H1 (cell line): Measurements from ENCODE around the gene KLHL29. TPM values are rescaled to one million over a fixed set of nuclear protein-coding genes. Genes with fewer than 3 reads are reported as not detected.

Experiments
- CTCF ChIA-PET: fragments of 300-600 bp; sonication (Branson Sonifier 250); formaldehyde crosslinking; loops from one replicate; lab custom pipeline; 2021; ENCODE audit not compliant: partially characterized antibody; lab: Charles Lee
- POLR2A ChIA-PET: fragments of 300-600 bp; sonication (Branson Sonifier 250); formaldehyde crosslinking; loops from one replicate; lab custom pipeline; 2021; ENCODE audit warnings: inconsistent platforms; ENCODE audit not compliant: partially characterized antibody; lab: Charles Lee
- DNase-seq, 2 experiments: peaks; one replicate each; pipeline versions ENCODE4 v3.0.0 to v3.0.0-alpha.2; 2010 to 2022; ENCODE audit warnings: low spot score in 2 of 2, low read depth in 1 of 2, mixed read lengths in 1 of 2
- FAIRE-seq: peaks from 2 replicates; lab custom pipeline; 2011; peaks lifted over from hg19 to GRCh38; lab: Jason Lieb, UNC
- H2AFZ ChIP-seq: 2 replicates; pipeline ENCODE4 v1.8.1; 2012; ENCODE audit warnings: low read length, inconsistent platforms
- H2AK5ac ChIP-seq: 2 replicates; pipeline ENCODE4 v1.6.1; 2013; ENCODE audit warnings: low read depth, low read length
- H2BK120ac ChIP-seq: replicated peaks from 2 replicates; pipeline ENCODE3; 2013; ENCODE audit warnings: low read depth, low read length, inconsistent platforms
- H2BK12ac ChIP-seq: 2 replicates; pipeline ENCODE4 v1.6.1; 2013; ENCODE audit warnings: low read depth, low read length
- H2BK15ac ChIP-seq: 2 replicates; pipeline ENCODE4 v1.6.1; 2013; ENCODE audit warnings: low read length
- H2BK20ac ChIP-seq: 2 replicates; pipeline ENCODE4 v1.6.1; 2013; ENCODE audit warnings: low read length
- H2BK5ac ChIP-seq: 2 replicates; pipeline ENCODE4 v1.6.1; 2013; ENCODE audit warnings: low read depth, low read length
- H3K14ac ChIP-seq: 2 replicates; pipeline ENCODE4 v1.6.1; 2013; ENCODE audit warnings: inconsistent platforms; ENCODE audit not compliant: insufficient read length
- H3K18ac ChIP-seq: 2 replicates; pipeline ENCODE4 v1.6.1; 2013; ENCODE audit warnings: low read length; ENCODE audit errors: extremely low read depth
- H3K23ac ChIP-seq: 2 replicates; pipeline ENCODE4 v1.6.1; 2013; ENCODE audit warnings: inconsistent platforms; ENCODE audit not compliant: insufficient read length
- H3K23me2 ChIP-seq: 2 replicates; pipeline ENCODE4 v1.6.1; 2013; ENCODE audit warnings: low read depth, low read length
- H3K27ac ChIP-seq: 2 replicates; pipeline ENCODE4 v1.6.1; 2011; ENCODE audit warnings: low read depth, low read length, inconsistent platforms
- H3K27me3 ChIP-seq, 4 experiments: replicated peaks in 1 of 4; 1 replicate in 1 of 4; 2 replicates in 3 of 4; pipeline versions ENCODE4 v1.6.1 to v1.8.1; 2011 to 2013; ENCODE audit warnings: low read length in 3 of 4, mild to moderate bottlenecking in 3 of 4, inconsistent platforms in 2 of 4, mixed read lengths in 2 of 4, moderate library complexity in 1 of 4; ENCODE audit not compliant: control insufficient read depth in 3 of 4, insufficient read depth in 3 of 4; ENCODE audit errors: extremely low read depth in 1 of 4
- H3K36me3 ChIP-seq, 4 experiments: 2 replicates each; pipeline versions ENCODE4 v1.6.1 to v1.8.1; 2011 to 2013; ENCODE audit warnings: mild to moderate bottlenecking in 4 of 4, low read length in 3 of 4, moderate library complexity in 2 of 4, control low read depth in 1 of 4, inconsistent platforms in 1 of 4; ENCODE audit not compliant: insufficient read depth in 4 of 4, control insufficient read depth in 2 of 4
- H3K4ac ChIP-seq: replicated peaks from 2 replicates; pipeline ENCODE3; 2013; ENCODE audit warnings: low read length, low read depth, mixed read lengths, inconsistent platforms; ENCODE audit not compliant: insufficient read length
- H3K4me1 ChIP-seq, 4 experiments: replicated peaks in 1 of 4; 1 replicate in 1 of 4; 2 replicates in 3 of 4; pipeline versions ENCODE4 v1.6.1 to v1.8.1; 2011 to 2013; ENCODE audit warnings: low read length in 3 of 4, inconsistent platforms in 2 of 4, mixed read lengths in 1 of 4; ENCODE audit not compliant: insufficient read depth in 4 of 4, control insufficient read depth in 3 of 4
- H3K4me2 ChIP-seq, 2 experiments: 2 replicates each; pipeline versions ENCODE4 v1.6.1 to v1.8.1; 2011 to 2013; ENCODE audit warnings: low read depth in 2 of 2, low read length in 2 of 2, control low read depth in 1 of 2, inconsistent platforms in 1 of 2, mild to moderate bottlenecking in 1 of 2; ENCODE audit not compliant: insufficient read depth in 1 of 2
- H3K4me3 ChIP-seq, 4 experiments: fragments of 200-600, 300-600 bp in 1 of 4; sonication (generic), shearing (Covaris generic), sonication (Bioruptor Twin) in 1 of 4; 2 replicates each; pipeline versions ENCODE4 v1.5.1 to v1.8.1; 2011 to 2016; ENCODE audit warnings: low read length in 4 of 4, low read depth in 3 of 4, control low read depth in 2 of 4, inconsistent platforms in 2 of 4, mild to moderate bottlenecking in 2 of 4, mixed read lengths in 1 of 4, moderate library complexity in 1 of 4; ENCODE audit not compliant: insufficient read depth in 2 of 4; ENCODE audit errors: extremely low read depth in 1 of 4
- H3K56ac ChIP-seq: replicated peaks from 2 replicates; pipeline ENCODE3; 2013; ENCODE audit warnings: low read depth, mild to moderate bottlenecking, mixed read lengths, low read length, inconsistent platforms; ENCODE audit not compliant: insufficient read length
- H3K79me1 ChIP-seq: 2 replicates; pipeline ENCODE4 v1.6.1; 2013; ENCODE audit warnings: low read depth, low read length, control low read depth
- H3K79me2 ChIP-seq, 2 experiments: 2 replicates each; pipeline versions ENCODE4 v1.6.1 to v1.8.1; 2012 to 2013; ENCODE audit warnings: low read length in 2 of 2, mild to moderate bottlenecking in 2 of 2, inconsistent platforms in 1 of 2; ENCODE audit not compliant: insufficient read depth in 2 of 2, control insufficient read depth in 1 of 2
- H3K9ac ChIP-seq, 4 experiments: replicated peaks in 1 of 4; 1 replicate in 1 of 4; 2 replicates in 3 of 4; pipeline versions ENCODE4 v1.6.1 to v1.8.1; 2011 to 2013; ENCODE audit warnings: low read depth in 3 of 4, low read length in 3 of 4, control low read depth in 2 of 4, mild to moderate bottlenecking in 2 of 4, moderate library complexity in 2 of 4, inconsistent platforms in 1 of 4; ENCODE audit errors: extremely low read depth in 1 of 4
- H3K9me3 ChIP-seq, 2 experiments: 2 replicates each; pipeline versions ENCODE4 v1.6.1 to v1.8.1; 2012 to 2013; ENCODE audit warnings: mild to moderate bottlenecking in 2 of 2, moderate library complexity in 2 of 2, control low read depth in 1 of 2, inconsistent platforms in 1 of 2, low read depth in 1 of 2, low read length in 1 of 2, mixed read lengths in 1 of 2; ENCODE audit not compliant: insufficient read depth in 2 of 2
- H4K20me1 ChIP-seq, 2 experiments: replicated peaks in 1 of 2; 2 replicates each; pipeline versions ENCODE3 to v1.8.1; 2011 to 2013; ENCODE audit warnings: inconsistent platforms in 2 of 2, low read length in 2 of 2, mild to moderate bottlenecking in 1 of 2; ENCODE audit not compliant: insufficient read depth in 2 of 2, control insufficient read depth in 1 of 2
- H4K5ac ChIP-seq: 2 replicates; pipeline ENCODE4 v1.6.1; 2013; ENCODE audit warnings: low read length, low read depth, mixed read lengths, inconsistent platforms; ENCODE audit not compliant: insufficient read length
- H4K8ac ChIP-seq: 2 replicates; pipeline ENCODE4 v1.8.0; 2013; ENCODE audit warnings: mild to moderate bottlenecking, moderate library complexity, low read length, inconsistent platforms; ENCODE audit not compliant: insufficient read depth; ENCODE audit errors: extremely low read depth
- H4K91ac ChIP-seq: replicated peaks from 2 replicates; pipeline ENCODE3; 2013; ENCODE audit warnings: low read length, mixed read lengths, inconsistent platforms; ENCODE audit not compliant: insufficient read length
- GABPA ChIP-seq: IDR thresholded peaks from 2 replicates; pipeline ENCODE4 v1.6.1; 2011; ENCODE audit warnings: mild to moderate bottlenecking, low read length, moderate library complexity, borderline replicate concordance; ENCODE audit not compliant: insufficient read depth
- JUN ChIP-seq: IDR thresholded peaks from 2 replicates; pipeline ENCODE4 v1.6.1; 2011; ENCODE audit warnings: low read depth, mild to moderate bottlenecking, improper control_type of control experiment, low read length
- KDM4A ChIP-seq: IDR thresholded peaks from one replicate; pipeline ENCODE4 v1.7.1; 2012; ENCODE audit warnings: low read depth, mild to moderate bottlenecking, moderate library complexity, low read length, inconsistent platforms; ENCODE audit not compliant: severe bottlenecking
- PHF8 ChIP-seq: fragments of 200-600 bp; sonication (generic); conservative IDR thresholded peaks from 2 replicates; pipeline ENCODE4 v1.7.1; 2012; ENCODE audit warnings: low read depth, mild to moderate bottlenecking, inconsistent platforms, low read length, moderate library complexity
- ZNF274 ChIP-seq: IDR thresholded peaks from 2 replicates; pipeline ENCODE4 v1.7.0; 2012; ENCODE audit warnings: low read length, borderline replicate concordance; ENCODE audit errors: extremely low read depth
- WGBS, 2 experiments: shearing (Covaris generic) in 1 of 2; methylation state at CpG; one replicate each; pipeline versions ENCODE4 v1.1.6 to v1.1.7; 2013 to 2015; ENCODE audit warnings: low lambda C conversion rate in 2 of 2, mixed read lengths in 2 of 2, inconsistent platforms in 1 of 2, low coverage in 1 of 2, missing lambda C conversion rate in 1 of 2; ENCODE audit not compliant: insufficient replicate concordance in 2 of 2, insufficient coverage in 1 of 2, insufficient read length in 1 of 2; ENCODE audit errors: extremely low coverage in 1 of 2, missing lambda C conversion rate in 1 of 2; 5-methylcytosine and 5-hydroxymethylcytosine counted together
- polyA plus RNA-seq, 7 experiments: library from polyadenylated mRNA; depleted of rRNA in 3 of 7; stranded (reverse) in 5 of 7; unstranded in 2 of 7; fragments of >200 nt in 5 of 7; fragments of 200-250 nt in 2 of 7; gene quantifications; 1 replicate in 5 of 7; 2 replicates in 1 of 7; 4 replicates in 1 of 7; pipeline versions ENCODE4 v1.2.1 to v1.2.3, GENCODE V29; 2011 to 2013; ENCODE audit warnings: missing spikeins in 2 of 7, mixed read lengths in 2 of 7
- total RNA-seq: library from RNA; stranded (reverse); fragmentation: NEBNext Ultra II Directional; extraction: Animal tissue kit (Norgen Biotek cat#: 25700); gene quantifications from 2 replicates; pipeline ENCODE4 v1.2.1, GENCODE V29; 2021

The KLHL29 gene
- total and polyA plus RNA-seq, 2 of the 8 experiments (the other 6 are each of a cell fraction or from before 2014, with no cell fraction given): 1.1 to 4.7 TPM

GRCh38 chr2:23506531-23507266 lies 121.7 kb downstream of the KLHL29 start:
- Histone ChIP-seq H3K27me3 (no peaks in the 10 kb centered on the region), H3K4me2 (no peak overlapping the region), H3K9ac (no peak overlapping the region), H4K5ac (no peak overlapping the region), H3K56ac (no peak overlapping the region), H3K9me3 (no peaks in the 10 kb centered on the region), H3K14ac (no peak overlapping the region), H2BK15ac (no peak overlapping the region), H2BK12ac (no peak overlapping the region), H2BK20ac (no peak overlapping the region), H3K4me1 (peaks cover 0 to 4% (median 0%) of the 10 kb centered on the region in 4 experiments; a peak in 5 of 7 replicates), H2AK5ac (no peak overlapping the region), H4K91ac (no peak overlapping the region), H3K23ac (no peak overlapping the region), H4K20me1 (no peaks in the 10 kb centered on the region), H3K79me1 (no peaks in the 10 kb centered on the region), H3K27ac (no peak overlapping the region), H3K18ac (no peak overlapping the region), H3K4ac (no peak overlapping the region), H2BK120ac (no peak overlapping the region), H3K79me2 (no peaks in the 10 kb centered on the region), H3K4me3 (no peak overlapping the region), H3K36me3 (no peaks in the 10 kb centered on the region), H2BK5ac (no peak overlapping the region), H4K8ac (no peak overlapping the region), H2AFZ (no peak overlapping the region), H3K23me2 (no peaks in the 10 kb centered on the region)
- DNase-seq: no peak
- no peak for FAIRE-seq
- WGBS, 2 experiments: 90% methylated on average over 8 of the region's 9 CpGs; no CpG with 5 or more reads in 1 of the 2 experiments
- ChIA-PET POLR2A (no interaction called here), CTCF (interaction anchor here (0.8 to 3.6 kb wide), 8 partner anchors 8 to 112 kb away, joined by 3 to 23 read pairs (median 4); no protein-coding TSS in a partner anchor)
- no peak for TF ChIP-seq GABPA
- no peak for TF ChIP-seq JUN
- TF ChIP-seq PHF8: no peak
- TF ChIP-seq KDM4A: no peak
- TF ChIP-seq ZNF274: no peak
